Body of pancreas (tissue), 4 donors: Measurements from ENCODE around the gene CACNA1C. TPM values are rescaled to one million over a fixed set of nuclear protein-coding genes. Genes with fewer than 3 reads are reported as not detected.
A peak's percentile ranks its signal among the peaks of the same experiment; 100 is the strongest.

Experiments
- ATAC-seq: fragments of 150-250 bp; one replicate; pipeline ENCODE4 v1.9.1; 2016
- DNase-seq, 4 donors: peaks; one replicate each; pipeline ENCODE4 v3.0.0-alpha.2; 2019
- H3K27ac ChIP-seq, 4 donors: fragments of 200-600 bp; sonication (generic); 1 replicate in 3 of 4; 2 replicates in 1 of 4; pipeline versions ENCODE4 v1.5.1 to v1.6.1; 2016 to 2019; ENCODE audit warnings: mild to moderate bottlenecking in 1 of 4, mixed read lengths in 1 of 4, moderate library complexity in 1 of 4
- H3K27me3 ChIP-seq, 2 donors: fragments of 200-600 bp; sonication (generic); one replicate each; pipeline ENCODE4 v1.6.0; 2016; ENCODE audit warnings: mild to moderate bottlenecking in 1 of 2
- H3K36me3 ChIP-seq, 2 donors: fragments of 200-600 bp; sonication (generic); replicated peaks in 1 of 2; 2 replicates each; pipeline ENCODE4 v1.5.1; 2016; ENCODE audit warnings: low read depth in 2 of 2; ENCODE audit not compliant: insufficient read depth in 1 of 2
- H3K4me1 ChIP-seq: fragments of 200-600 bp; sonication (generic); one replicate; pipeline ENCODE4 v1.6.0; 2016
- H3K4me3 ChIP-seq, 2 donors: fragments of 200-600 bp; sonication (generic); 1 replicate in 1 of 2; 2 replicates in 1 of 2; pipeline ENCODE4 v1.5.1; 2016 to 2019
- H3K9me3 ChIP-seq, 3 donors: fragments of 200-600 bp; sonication (generic); 1 replicate in 2 of 3; 2 replicates in 1 of 3; pipeline ENCODE4 v1.5.1; 2016
- POLR2A ChIP-seq, 3 donors: fragments of 450-650 bp; IDR thresholded peaks; one replicate each; pipeline ENCODE4 v1.6.1; 2016; ENCODE audit warnings: antibody characterized with exemption in 3 of 3, mild to moderate bottlenecking in 2 of 3
- WGBS, 2 donors: methylation state at CpG; one replicate each; pipeline ENCODE4 v1.1.5; 2017; 5-methylcytosine and 5-hydroxymethylcytosine counted together
- intact Hi-C: fragments of 100-400 bp; cut with DNase I; formaldehyde crosslinking; loops from one replicate; pipeline ENCODE4 v1.15.1; 2023
- total RNA-seq, 2 donors: library from RNA; depleted of rRNA; stranded (reverse); fragments of >200 nt; gene quantifications; one replicate each; pipeline ENCODE4 v1.1.0, GENCODE V29; 2016
- TF ChIP-seq, protein P1 (sequence below), 7 experiments: fragments of 450-650 bp in 4 of 7; fragments of 200-600 bp in 3 of 7; sonication (generic) in 3 of 7; IDR thresholded peaks; one replicate each; pipeline ENCODE4 v1.5.1; 2016 to 2019; ENCODE audit warnings: antibody characterized with exemption in 7 of 7

Gene CACNA1C
- total RNA-seq, 2 donors from 2014 or later: 2.3 to 4.4 TPM

DNA sequence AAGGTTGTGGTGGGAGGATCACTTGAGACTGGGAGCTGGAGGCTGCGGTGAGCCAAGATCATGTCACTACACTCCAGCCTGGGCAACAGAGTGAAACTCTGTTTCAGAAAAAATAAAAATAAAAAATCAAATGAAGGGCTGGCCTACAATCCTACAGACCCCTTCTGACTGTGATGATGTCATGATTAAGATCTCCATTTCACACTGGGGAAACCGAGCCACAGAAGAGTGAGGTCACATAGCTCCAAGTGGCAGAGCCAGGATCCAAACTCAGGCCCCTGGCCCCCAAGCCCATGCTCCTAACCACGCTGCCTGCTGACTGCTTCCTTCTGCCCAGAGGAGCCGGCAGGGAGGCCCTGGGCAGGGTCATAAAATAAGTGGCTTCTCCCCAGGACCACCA, 483.9 kb downstream of the CACNA1C start:
- Histone ChIP-seq H3K4me1 (no peaks in the 10 kb centered on the region), H3K4me3 (no peak overlapping the region), H3K36me3 (no peaks in the 10 kb centered on the region), H3K9me3 (no peaks in the 10 kb centered on the region), H3K27me3 (no peaks in the 10 kb centered on the region), H3K27ac (no peak overlapping the region)
- no peak for TF ChIP-seq POLR2A (IDR thresholded peaks at IDR 0.05)
- TF ChIP-seq, protein P1, sequence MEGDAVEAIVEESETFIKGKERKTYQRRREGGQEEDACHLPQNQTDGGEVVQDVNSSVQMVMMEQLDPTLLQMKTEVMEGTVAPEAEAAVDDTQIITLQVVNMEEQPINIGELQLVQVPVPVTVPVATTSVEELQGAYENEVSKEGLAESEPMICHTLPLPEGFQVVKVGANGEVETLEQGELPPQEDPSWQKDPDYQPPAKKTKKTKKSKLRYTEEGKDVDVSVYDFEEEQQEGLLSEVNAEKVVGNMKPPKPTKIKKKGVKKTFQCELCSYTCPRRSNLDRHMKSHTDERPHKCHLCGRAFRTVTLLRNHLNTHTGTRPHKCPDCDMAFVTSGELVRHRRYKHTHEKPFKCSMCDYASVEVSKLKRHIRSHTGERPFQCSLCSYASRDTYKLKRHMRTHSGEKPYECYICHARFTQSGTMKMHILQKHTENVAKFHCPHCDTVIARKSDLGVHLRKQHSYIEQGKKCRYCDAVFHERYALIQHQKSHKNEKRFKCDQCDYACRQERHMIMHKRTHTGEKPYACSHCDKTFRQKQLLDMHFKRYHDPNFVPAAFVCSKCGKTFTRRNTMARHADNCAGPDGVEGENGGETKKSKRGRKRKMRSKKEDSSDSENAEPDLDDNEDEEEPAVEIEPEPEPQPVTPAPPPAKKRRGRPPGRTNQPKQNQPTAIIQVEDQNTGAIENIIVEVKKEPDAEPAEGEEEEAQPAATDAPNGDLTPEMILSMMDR (IDR thresholded peaks at IDR 0.05): no peak
- WGBS, 2 donors: 64 to 78% methylated on average over 2 to 4 of the region's 4 CpGs
- intact Hi-C loops: no loop called here
- no peak for DNase-seq
- ATAC-seq: no peak

DNA sequence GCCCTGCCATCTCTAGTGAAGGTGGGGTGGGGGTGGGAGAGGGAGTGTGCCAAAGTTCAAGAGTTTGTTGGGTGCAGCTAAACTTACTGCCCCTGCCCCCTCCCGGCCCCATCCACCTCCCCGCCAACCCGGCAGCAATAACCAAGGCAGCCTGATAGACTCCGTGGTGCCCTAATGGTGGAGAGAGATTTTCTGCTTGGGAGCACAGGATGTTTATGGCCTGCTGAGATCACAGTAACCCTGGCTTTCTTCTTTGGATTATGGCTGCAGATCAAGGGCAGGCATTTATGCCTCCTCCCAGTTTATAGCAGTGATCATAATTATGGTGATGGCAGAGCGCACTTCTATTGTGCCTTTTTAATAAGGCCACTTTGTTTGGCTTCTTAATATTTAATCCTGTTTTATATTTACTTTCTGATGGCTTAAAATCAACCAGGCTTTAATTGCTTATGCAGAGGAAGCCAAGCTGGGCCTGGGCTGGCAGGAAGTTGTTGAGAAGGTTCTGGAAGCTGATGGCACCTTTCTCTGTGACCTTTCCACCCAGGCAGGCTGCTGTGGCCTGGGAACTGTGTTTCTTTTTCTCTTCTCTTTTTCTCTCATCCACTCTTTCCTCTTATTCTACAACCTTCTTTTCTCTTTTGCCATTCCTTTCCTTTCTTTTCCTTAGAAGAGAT, 485.2 kb downstream of the CACNA1C start:
- no peak for ATAC-seq
- no peaks in the 10 kb centered on the region for H3K27me3 ChIP-seq
- 73 to 88% methylated on average over 4 to 5 of the region's 5 CpGs for WGBS, 2 donors

DNA sequence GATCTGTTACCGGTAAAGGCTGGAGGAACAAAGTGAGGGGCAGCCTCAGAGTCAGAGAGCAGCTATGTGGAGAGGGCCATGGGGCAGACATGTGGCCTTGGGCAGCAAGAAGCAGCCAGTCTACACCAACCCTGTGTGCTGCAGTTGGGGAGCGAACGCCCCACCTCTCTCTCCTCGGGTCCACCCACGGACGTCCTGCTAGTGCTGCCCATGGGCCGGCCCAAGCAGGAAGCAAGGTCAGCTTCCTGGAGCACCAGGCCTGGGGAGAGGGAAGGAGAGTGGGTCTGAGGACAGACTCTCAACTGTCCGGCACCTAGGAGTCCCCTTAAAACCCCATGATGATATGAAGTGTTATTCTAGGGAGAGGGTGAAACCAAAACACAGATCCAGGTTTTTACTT, 487.2 kb downstream of the CACNA1C start:
- ATAC-seq: no peak

More for the DNA sequence above, 485.2 kb downstream of the CACNA1C start:
- no peak overlapping the region for H3K4me3 ChIP-seq
- H3K4me1 ChIP-seq: no peaks in the 10 kb centered on the region
- TF ChIP-seq, protein P1 (IDR thresholded peaks at IDR 0.05): no peak
- no peak for TF ChIP-seq POLR2A (IDR thresholded peaks at IDR 0.05)
- DNase-seq: no peak
- no peak overlapping the region for H3K27ac ChIP-seq
- intact Hi-C loops: no loop called here
- no peaks in the 10 kb centered on the region for H3K36me3 ChIP-seq
- no peaks in the 10 kb centered on the region for H3K9me3 ChIP-seq

DNA sequence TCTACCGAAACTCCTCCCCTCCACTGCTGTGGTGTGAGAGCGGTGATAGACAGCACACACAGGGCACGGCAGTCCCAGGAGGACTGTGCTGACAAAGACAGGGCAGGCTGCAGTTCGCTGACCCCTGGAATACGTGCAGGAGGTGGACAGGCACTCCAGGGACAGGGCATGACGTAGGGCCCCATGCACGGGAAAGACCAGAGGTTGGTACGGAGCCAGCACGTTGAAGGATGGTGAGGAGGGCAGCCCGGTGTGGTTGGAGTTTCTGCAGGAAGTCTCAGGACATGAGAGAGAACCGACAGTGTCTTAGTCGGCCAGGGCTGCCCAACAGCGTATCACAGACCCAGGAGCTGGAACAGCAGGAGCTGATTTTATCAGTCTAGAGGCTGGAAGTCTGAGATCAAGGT, 487.8 kb downstream of the CACNA1C start:
- no peak overlapping the region for H3K4me3 ChIP-seq
- no peak for TF ChIP-seq POLR2A (IDR thresholded peaks at IDR 0.05)
- TF ChIP-seq, protein P1 (IDR thresholded peaks at IDR 0.05): no peak
- no peaks in the 10 kb centered on the region for H3K27me3 ChIP-seq
- ATAC-seq (no peak), DNase-seq (no peak)
- H3K36me3 ChIP-seq: no peaks in the 10 kb centered on the region
- intact Hi-C loops: no loop called here
- no peaks in the 10 kb centered on the region for H3K9me3 ChIP-seq
- H3K27ac ChIP-seq: peak overlapping the region in 2 of 4 donors; percentile 5 to 12
- no peaks in the 10 kb centered on the region for H3K4me1 ChIP-seq
- WGBS, 2 donors: 44 to 52% methylated on average over 9 to 13 of the region's 13 CpGs

More for the DNA sequence above, 487.2 kb downstream of the CACNA1C start:
- no peak for TF ChIP-seq POLR2A (IDR thresholded peaks at IDR 0.05)
- TF ChIP-seq, protein P1 (IDR thresholded peaks at IDR 0.05): no peak
- no peaks in the 10 kb centered on the region for H3K9me3 ChIP-seq
- no peaks in the 10 kb centered on the region for H3K27me3 ChIP-seq
- intact Hi-C loops: no loop called here
- H3K36me3 ChIP-seq: no peaks in the 10 kb centered on the region
- H3K4me3 ChIP-seq: no peak overlapping the region
- H3K27ac ChIP-seq: peak overlapping the region in 2 of 4 donors; percentile 5 to 12
- WGBS, 2 donors: 64 to 68% methylated on average over 7 to 8 of the region's 8 CpGs
- DNase-seq: no peak
- no peaks in the 10 kb centered on the region for H3K4me1 ChIP-seq
